Right renal cortex interstitium (tissue), 3 donors: ENCODE data around the gene KCNQ4. TPM values are rescaled to one million over a fixed set of nuclear protein-coding genes. Genes with fewer than 3 reads are reported as not detected.

ENCODE experiments used
- DNase-seq, 3 donors: peaks; one replicate each; pipeline ENCODE4 v3.0.0-alpha.2; 2013; ENCODE audit warnings: low read depth in 3 of 3, low spot score in 2 of 3
- polyA plus RNA-seq, 3 donors: library from polyadenylated mRNA; unstranded; fragments of 120-200 nt; gene quantifications; one replicate each; pipeline ENCODE4 v1.2.1, GENCODE V29; 2013; ENCODE audit not compliant: insufficient read length in 3 of 3

KCNQ4 gene
- polyA plus RNA-seq, result 1 to 10 TPM; 1.2 to 1.7 (median 1.3) TPM

- DNase-seq, result no peak
These were observed at the start of gene KCNQ4 for GRCh38 chr1:40783001-40783905. Gene KCNQ4, plus strand, starts transcription at chr1:40783787. Its CDS starts 307 bp downstream, at chr1:40784094.

- DNase-seq, result no peak
These were observed 48.5 kb upstream of the KCNQ4 start for GRCh38 chr1:40734882-40735628.

GRCh38 chr1:40736085-40736531 lies 47.5 kb upstream of the KCNQ4 start:
- DNase-seq, result no peak

- no peak for DNase-seq
These were observed 44.8 kb upstream of the KCNQ4 start for GRCh38 chr1:40738831-40739230.

GRCh38 chr1:40739455-40740008 lies 44.1 kb upstream of the KCNQ4 start:
- no peak for DNase-seq

- no peak for DNase-seq
These were observed 43.3 kb upstream of the KCNQ4 start for GRCh38 chr1:40740039-40740996.

- no peak for DNase-seq
These were observed 42.4 kb upstream of the KCNQ4 start for GRCh38 chr1:40740997-40741736.

GRCh38 chr1:40742363-40743061 lies 41.1 kb upstream of the KCNQ4 start:
- no peak for DNase-seq

GRCh38 chr1:40743452-40743851 lies 40.1 kb upstream of the KCNQ4 start:
- no peak for DNase-seq

- DNase-seq, result no peak
These were observed 39.7 kb upstream of the KCNQ4 start for GRCh38 chr1:40743860-40744259.

GRCh38 chr1:40745176-40745575 lies 38.4 kb upstream of the KCNQ4 start:
- no peak for DNase-seq

GRCh38 chr1:40746344-40747090 lies 37.1 kb upstream of the KCNQ4 start:
- DNase-seq, result no peak

- no peak for DNase-seq
These were observed 34.5 kb upstream of the KCNQ4 start for GRCh38 chr1:40748841-40749718.

- DNase-seq, result no peak
These were observed 33.8 kb upstream of the KCNQ4 start for GRCh38 chr1:40749817-40750216.

GRCh38 chr1:40750451-40750908 lies 33.1 kb upstream of the KCNQ4 start:
- DNase-seq, result no peak

- no peak for DNase-seq
These were observed 31.8 kb upstream of the KCNQ4 start for GRCh38 chr1:40751802-40752201.
